Spinal cord (tissue), 10 donors: ENCODE measurements around the gene DENND6B. TPM values are rescaled to one million over a fixed set of nuclear protein-coding genes. Genes with fewer than 3 reads are reported as not detected.
"Not testable (repeated sequence)": the region's sequence is repeated elsewhere in the genome, so short reads cannot be mapped to it uniquely, and the experiment has no call there.

Experiments
- DNase-seq, 6 donors: peaks; one replicate each; pipeline versions ENCODE4 v3.0.0 to v3.0.0-alpha.2; 2013 to 2015; ENCODE audit warnings: low spot score in 6 of 6, low read depth in 4 of 6
- H3K27ac ChIP-seq: one replicate; pipeline ENCODE4 v1.5.1; 2013; ENCODE audit warnings: low read depth, low read length, control low read depth
- H3K27me3 ChIP-seq: one replicate; pipeline ENCODE4 v1.6.1; 2013; ENCODE audit warnings: low read length; ENCODE audit not compliant: control insufficient read depth, insufficient read depth
- H3K36me3 ChIP-seq: one replicate; pipeline ENCODE4 v1.6.1; 2013; ENCODE audit warnings: low read length; ENCODE audit not compliant: control insufficient read depth, insufficient read depth
- H3K4me1 ChIP-seq: one replicate; pipeline ENCODE4 v1.6.1; 2013; ENCODE audit warnings: low read length; ENCODE audit not compliant: control insufficient read depth, insufficient read depth
- H3K4me3 ChIP-seq: one replicate; pipeline ENCODE4 v1.5.1; 2013; ENCODE audit warnings: low read depth, low read length, control low read depth
- H3K9me3 ChIP-seq: one replicate; pipeline ENCODE4 v1.6.1; 2013; ENCODE audit warnings: low read length; ENCODE audit not compliant: control insufficient read depth, insufficient read depth
- WGBS: methylation state at CpG from one replicate; pipeline ENCODE4 v1.1.5; 2013; ENCODE audit warnings: missing lambda C conversion rate; ENCODE audit not compliant: insufficient coverage; 5-methylcytosine and 5-hydroxymethylcytosine counted together
- long read RNA-seq, 4 donors: transcript quantifications; one replicate each; lab custom pipeline, GENCODE V29; 2026
- polyA plus RNA-seq, 2 donors: library from polyadenylated mRNA; unstranded; fragments of 120-200 nt; gene quantifications; one replicate each; pipeline ENCODE4 v1.2.1, GENCODE V29; 2013; ENCODE audit not compliant: insufficient read length in 2 of 2
- total RNA-seq, 2 donors: library from RNA; depleted of rRNA in 1 of 2; stranded (reverse); fragments of 120-200 nt in 1 of 2; fragments of >200 nt in 1 of 2; gene quantifications; one replicate each; pipeline versions ENCODE4 v1.2.3 to v1.2.4, GENCODE V29; 2013 to 2014
- donor health status: healthy.

The DENND6B gene
- total RNA-seq (10 to 100 TPM in 1 of 2 donors, 1 to 10 TPM in 1; 9.1 to 12.7 TPM), polyA plus RNA-seq (10 to 100 TPM; 41.3 to 45.7 TPM)
- long read RNA-seq, donor 1, full-length matches to known transcripts = 6 of 6 reads
- long read RNA-seq, donor 1, partial matches to known transcripts = 0 of 6 reads
- long read RNA-seq, donor 1, other reads (novel, unspliced or antisense) = 0 of 6 reads
- long read RNA-seq, donor 2 = 0 reads
- long read RNA-seq, donor 3, full-length matches to known transcripts = 2 of 2 reads
- long read RNA-seq, donor 3, partial matches to known transcripts = 0 of 2 reads
- long read RNA-seq, donor 3, other reads (novel, unspliced or antisense) = 0 of 2 reads
- long read RNA-seq, donor 4, full-length matches to known transcripts = 1 of 1 reads
- long read RNA-seq, donor 4, partial matches to known transcripts = 0 of 1 reads
- long read RNA-seq, donor 4, other reads (novel, unspliced or antisense) = 0 of 1 reads

GRCh38 chr22:50326956-50327710 lies at the start of gene DENND6B:
Gene DENND6B (minus strand): TSS chr22:50327012. CDS start chr22:50326988, 24 bp downstream.
- Histone ChIP-seq H3K27ac (peak within 1 kb of the TSS; percentile 64), H3K4me3 (peak within 1 kb of the TSS; percentile 70), H3K36me3 (peaks cover 7% of the 10 kb centered on the region), H3K27me3 (no peaks in the 10 kb centered on the region), H3K4me1 (peaks cover 24% of the 10 kb centered on the region), H3K9me3 (no peaks in the 10 kb centered on the region)
- DNase-seq = peak in 5 of 6 donors; percentile 78 to 96 (median 85)
- WGBS = 2% methylated on average over 100 of the region's 105 CpGs

GRCh38 chr22:50376085-50376651 lies 49.4 kb upstream of the DENND6B start:
- H3K27ac ChIP-seq = no peak overlapping the region
- H3K9me3 ChIP-seq = no peaks in the 10 kb centered on the region
- no peak overlapping the region for H3K4me3 ChIP-seq
- H3K36me3 ChIP-seq = peaks cover 42% of the 10 kb centered on the region
- no peaks in the 10 kb centered on the region for H3K4me1 ChIP-seq
- H3K27me3 ChIP-seq = no peaks in the 10 kb centered on the region
- no peak for DNase-seq
- WGBS = no CpG with 5 or more reads among the region's 5 CpGs

- Histone ChIP-seq H3K9me3 (no peaks in the 10 kb centered on the region), H3K27me3 (no peaks in the 10 kb centered on the region), H3K4me3 (no peak overlapping the region), H3K4me1 (no peaks in the 10 kb centered on the region), H3K27ac (no peak overlapping the region), H3K36me3 (peaks cover 29% of the 10 kb centered on the region)
- no peak for DNase-seq
- 100% methylated on average over 1 of the region's 2 CpGs for WGBS
Measured at GRCh38 chr22:50371101-50371648, 44.4 kb upstream of the DENND6B start.

GRCh38 chr22:50367778-50368500 lies 41.1 kb upstream of the DENND6B start:
- peaks cover 2% of the 10 kb centered on the region for H3K4me1 ChIP-seq
- peaks cover 15% of the 10 kb centered on the region for H3K36me3 ChIP-seq
- no peaks in the 10 kb centered on the region for H3K9me3 ChIP-seq
- H3K27ac ChIP-seq = no peak overlapping the region
- DNase-seq = no peak
- WGBS = 90% methylated on average over 25 of the region's 27 CpGs
- no peaks in the 10 kb centered on the region for H3K27me3 ChIP-seq
- H3K4me3 ChIP-seq = no peak overlapping the region

- not testable (repeated sequence) for H3K4me3 ChIP-seq
- WGBS = 96% methylated on average over 8 of the region's 11 CpGs
Measured at GRCh38 chr22:50363803-50364194, 37.0 kb upstream of the DENND6B start.

GRCh38 chr22:50363166-50363802 lies 36.5 kb upstream of the DENND6B start:
- WGBS = 62% methylated on average over 5 of the region's 8 CpGs
- Histone ChIP-seq H3K4me1 (peaks cover 10% of the 10 kb centered on the region), H3K27me3 (no peaks in the 10 kb centered on the region), H3K36me3 (peaks cover 21% of the 10 kb centered on the region), H3K9me3 (no peaks in the 10 kb centered on the region), H3K27ac (no peak overlapping the region), H3K4me3 (no peak overlapping the region)
- peak in 1 of 6 donors; percentile 84 for DNase-seq

More at GRCh38 chr22:50363803-50364194, 37.0 kb upstream of the DENND6B start:
- H3K36me3 ChIP-seq = peaks cover 25% of the 10 kb centered on the region
- peaks cover 10% of the 10 kb centered on the region for H3K4me1 ChIP-seq
- DNase-seq, H3K27me3 ChIP-seq, H3K27ac ChIP-seq, H3K9me3 ChIP-seq: not testable (repeated sequence)

GRCh38 chr22:50361688-50362087 lies 34.9 kb upstream of the DENND6B start:
- DNase-seq = no peak
- Histone ChIP-seq H3K4me3 (no peak overlapping the region), H3K36me3 (peaks cover 25% of the 10 kb centered on the region), H3K27me3 (no peaks in the 10 kb centered on the region), H3K4me1 (peaks cover 10% of the 10 kb centered on the region), H3K27ac (no peak overlapping the region), H3K9me3 (no peaks in the 10 kb centered on the region)
- 97% methylated on average over 4 of the region's 5 CpGs for WGBS

GRCh38 chr22:50361222-50361621 lies 34.4 kb upstream of the DENND6B start:
- no peak for DNase-seq
- Histone ChIP-seq H3K36me3 (peaks cover 25% of the 10 kb centered on the region), H3K4me1 (peaks cover 10% of the 10 kb centered on the region), H3K27me3 (no peaks in the 10 kb centered on the region), H3K4me3 (no peak overlapping the region), H3K27ac (no peak overlapping the region), H3K9me3 (no peaks in the 10 kb centered on the region)
- WGBS = 89% methylated on average over 5 of the region's 5 CpGs
